ENCODE results near the gene PPP1R15B.

DNA sequence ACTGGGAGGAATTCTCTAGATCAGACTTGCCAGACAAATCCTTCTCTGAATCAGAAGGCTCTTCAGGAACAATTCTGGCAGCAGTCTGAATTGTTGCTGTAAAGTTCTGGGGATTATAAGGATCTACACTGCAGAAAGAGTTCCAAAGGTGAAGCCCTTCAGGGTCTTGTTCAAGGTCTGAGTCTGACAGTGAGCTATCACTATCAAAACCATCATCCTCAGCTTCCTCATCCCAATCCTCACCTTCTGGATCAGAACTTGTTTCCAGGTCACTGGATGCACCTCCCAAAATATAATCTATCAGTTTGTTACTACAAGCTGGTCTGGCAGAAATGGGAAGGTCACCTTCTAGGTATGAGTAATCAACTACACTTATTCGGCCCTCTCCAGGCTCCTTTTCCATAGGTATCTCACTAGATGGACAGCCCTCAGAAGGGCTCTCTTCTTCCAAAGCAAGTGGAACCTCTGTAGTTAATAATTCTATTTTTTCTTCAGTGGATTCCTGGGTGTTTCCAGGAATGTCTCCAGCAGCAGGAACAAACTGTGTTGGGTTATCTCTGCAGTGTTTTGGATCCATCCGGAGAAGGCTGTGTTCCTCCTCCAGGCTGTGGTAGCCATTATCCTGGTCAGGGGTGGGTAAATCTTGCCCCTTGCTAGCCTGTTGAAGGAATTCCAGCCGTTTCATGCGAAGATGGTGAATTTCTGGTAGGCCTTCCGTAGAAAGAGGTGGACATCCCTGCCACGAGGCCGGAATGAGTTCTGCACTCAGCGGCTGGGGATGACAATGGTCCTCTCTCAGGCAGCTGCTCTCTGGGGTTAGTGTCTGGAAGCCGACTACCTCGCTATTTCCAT is 1.6 kb downstream of the PPP1R15B start:
- TF ChIP-seq, protein P1, sequence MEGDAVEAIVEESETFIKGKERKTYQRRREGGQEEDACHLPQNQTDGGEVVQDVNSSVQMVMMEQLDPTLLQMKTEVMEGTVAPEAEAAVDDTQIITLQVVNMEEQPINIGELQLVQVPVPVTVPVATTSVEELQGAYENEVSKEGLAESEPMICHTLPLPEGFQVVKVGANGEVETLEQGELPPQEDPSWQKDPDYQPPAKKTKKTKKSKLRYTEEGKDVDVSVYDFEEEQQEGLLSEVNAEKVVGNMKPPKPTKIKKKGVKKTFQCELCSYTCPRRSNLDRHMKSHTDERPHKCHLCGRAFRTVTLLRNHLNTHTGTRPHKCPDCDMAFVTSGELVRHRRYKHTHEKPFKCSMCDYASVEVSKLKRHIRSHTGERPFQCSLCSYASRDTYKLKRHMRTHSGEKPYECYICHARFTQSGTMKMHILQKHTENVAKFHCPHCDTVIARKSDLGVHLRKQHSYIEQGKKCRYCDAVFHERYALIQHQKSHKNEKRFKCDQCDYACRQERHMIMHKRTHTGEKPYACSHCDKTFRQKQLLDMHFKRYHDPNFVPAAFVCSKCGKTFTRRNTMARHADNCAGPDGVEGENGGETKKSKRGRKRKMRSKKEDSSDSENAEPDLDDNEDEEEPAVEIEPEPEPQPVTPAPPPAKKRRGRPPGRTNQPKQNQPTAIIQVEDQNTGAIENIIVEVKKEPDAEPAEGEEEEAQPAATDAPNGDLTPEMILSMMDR (IDR thresholded peaks at IDR 0.05): no peak
- TF ChIP-seq EP300 (IDR thresholded peaks at IDR 0.05): no peak
- TF ChIP-seq POLR2A (IDR thresholded peaks at IDR 0.05): no peak
- no peak for TF ChIP-seq POLR2AphosphoS5 (IDR thresholded peaks at IDR 0.05)
